RWPE1 (cell line): ENCODE results near the gene MYO1A.
"Not testable (repeated sequence)": the region's sequence is repeated elsewhere in the genome, so short reads cannot be mapped to it uniquely, and the experiment has no call there.

ENCODE experiments used
- CTCF ChIA-PET: fragments of 350-600 bp; sonication (Branson Sonifier 250); formaldehyde crosslinking; extraction: SDS; loops from one replicate; lab custom pipeline; 2021; lab: Yijun Ruan, JAX
- POLR2A ChIA-PET: fragments of 400-600 bp; formaldehyde crosslinking; extraction: SDS; loops from one replicate; lab custom pipeline; 2020; ENCODE audit warnings: antibody characterized with exemption; ENCODE audit not compliant: low non-redundant PET; lab: Yijun Ruan, JAX
- DNase-seq: peaks from one replicate; pipeline ENCODE4 v3.0.0; 2012; ENCODE audit warnings: low spot score
- H3K27ac ChIP-seq: fragments of 450-650 bp; 2 replicates; pipeline ENCODE4 v1.5.1; 2017
- TF ChIP-seq, protein P1 (sequence below): fragments of 450-650 bp; conservative IDR thresholded peaks from 2 replicates; pipeline ENCODE4 v1.5.1; 2017; ENCODE audit warnings: low read depth, mild to moderate bottlenecking

MYO1A gene

DNA sequence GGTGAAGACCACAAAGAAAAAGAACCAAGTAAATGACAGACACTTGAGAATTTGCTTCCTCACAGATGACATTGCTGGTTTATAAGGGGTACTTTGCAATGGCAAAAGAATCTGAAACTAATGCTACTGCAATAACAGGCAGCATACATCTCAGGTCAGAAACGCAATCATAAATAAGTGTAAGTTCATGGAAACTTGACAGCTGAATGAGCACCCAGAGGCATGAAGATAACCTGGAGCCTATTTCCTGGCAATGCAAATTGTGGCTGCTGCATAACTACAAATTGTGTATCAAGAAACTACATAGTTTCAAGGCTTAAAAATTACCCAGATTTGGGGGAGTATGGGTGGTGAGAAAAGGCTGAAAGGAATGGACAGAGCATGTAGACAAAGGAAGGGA lies 8.5 kb upstream of the MYO1A start:
- ChIA-PET CTCF (no interaction called here), POLR2A (no interaction called here)
- TF ChIP-seq, protein P1, sequence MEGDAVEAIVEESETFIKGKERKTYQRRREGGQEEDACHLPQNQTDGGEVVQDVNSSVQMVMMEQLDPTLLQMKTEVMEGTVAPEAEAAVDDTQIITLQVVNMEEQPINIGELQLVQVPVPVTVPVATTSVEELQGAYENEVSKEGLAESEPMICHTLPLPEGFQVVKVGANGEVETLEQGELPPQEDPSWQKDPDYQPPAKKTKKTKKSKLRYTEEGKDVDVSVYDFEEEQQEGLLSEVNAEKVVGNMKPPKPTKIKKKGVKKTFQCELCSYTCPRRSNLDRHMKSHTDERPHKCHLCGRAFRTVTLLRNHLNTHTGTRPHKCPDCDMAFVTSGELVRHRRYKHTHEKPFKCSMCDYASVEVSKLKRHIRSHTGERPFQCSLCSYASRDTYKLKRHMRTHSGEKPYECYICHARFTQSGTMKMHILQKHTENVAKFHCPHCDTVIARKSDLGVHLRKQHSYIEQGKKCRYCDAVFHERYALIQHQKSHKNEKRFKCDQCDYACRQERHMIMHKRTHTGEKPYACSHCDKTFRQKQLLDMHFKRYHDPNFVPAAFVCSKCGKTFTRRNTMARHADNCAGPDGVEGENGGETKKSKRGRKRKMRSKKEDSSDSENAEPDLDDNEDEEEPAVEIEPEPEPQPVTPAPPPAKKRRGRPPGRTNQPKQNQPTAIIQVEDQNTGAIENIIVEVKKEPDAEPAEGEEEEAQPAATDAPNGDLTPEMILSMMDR: no peak
- no peak overlapping the region for H3K27ac ChIP-seq
- no peak for DNase-seq

DNA sequence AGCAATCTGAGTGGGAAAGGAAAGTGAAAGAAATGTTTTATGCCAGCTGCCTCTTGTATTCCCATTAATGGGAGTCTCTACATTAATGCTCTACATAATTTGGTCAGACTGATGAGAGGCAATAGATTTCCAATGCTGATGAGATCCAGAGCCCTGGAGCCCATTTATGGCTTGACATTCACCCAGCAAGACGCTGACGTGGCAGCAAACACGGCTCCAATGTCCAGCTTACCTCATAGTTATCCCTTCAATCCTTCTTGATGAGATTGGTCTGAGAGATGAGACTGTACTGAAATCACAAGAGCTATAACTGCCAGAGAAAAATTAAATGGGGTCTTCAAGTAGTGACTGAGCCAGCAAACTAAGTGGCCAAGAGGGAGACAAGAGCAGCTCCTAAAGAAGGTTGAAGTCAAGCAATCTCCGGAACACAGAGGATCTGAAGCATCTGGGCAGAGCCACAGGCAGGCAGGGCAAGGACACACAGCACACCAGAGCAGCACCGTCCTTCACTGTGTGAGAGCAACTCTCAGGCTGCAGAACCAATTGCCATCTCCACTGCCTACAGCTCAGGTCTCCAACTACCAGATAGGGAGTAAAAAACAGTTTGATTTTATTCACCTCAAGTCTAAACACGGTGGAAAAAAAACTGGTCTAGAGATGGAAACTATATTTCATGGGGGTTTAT lies 7.3 kb upstream of the MYO1A start:
- POLR2A ChIA-PET: no interaction called here
- no peak overlapping the region for H3K27ac ChIP-seq
- CTCF ChIA-PET: no interaction called here
- TF ChIP-seq, protein P1: no peak
- DNase-seq: no peak

DNA sequence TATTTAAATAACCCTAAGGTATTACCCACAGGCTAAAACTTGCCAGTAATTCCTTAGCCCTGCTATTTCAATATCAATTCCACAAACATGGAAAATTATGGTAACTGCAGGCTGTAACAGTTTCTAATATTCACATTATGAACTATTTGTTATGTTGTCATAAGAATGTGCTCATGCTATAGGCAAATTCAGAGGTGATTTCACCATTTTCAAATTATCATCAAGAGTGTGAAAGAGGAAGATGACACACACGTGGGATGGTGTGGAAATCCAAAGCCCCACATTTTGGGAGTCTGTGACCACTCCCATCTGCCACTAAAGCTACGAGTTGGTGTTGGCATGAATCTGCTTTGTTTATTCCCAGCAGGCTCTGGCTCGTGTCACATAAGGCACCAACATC lies 5.9 kb upstream of the MYO1A start:
- H3K27ac ChIP-seq: no peak overlapping the region
- TF ChIP-seq, protein P1: no peak
- no peak for DNase-seq
- ChIA-PET CTCF (no interaction called here), POLR2A (no interaction called here)

DNA sequence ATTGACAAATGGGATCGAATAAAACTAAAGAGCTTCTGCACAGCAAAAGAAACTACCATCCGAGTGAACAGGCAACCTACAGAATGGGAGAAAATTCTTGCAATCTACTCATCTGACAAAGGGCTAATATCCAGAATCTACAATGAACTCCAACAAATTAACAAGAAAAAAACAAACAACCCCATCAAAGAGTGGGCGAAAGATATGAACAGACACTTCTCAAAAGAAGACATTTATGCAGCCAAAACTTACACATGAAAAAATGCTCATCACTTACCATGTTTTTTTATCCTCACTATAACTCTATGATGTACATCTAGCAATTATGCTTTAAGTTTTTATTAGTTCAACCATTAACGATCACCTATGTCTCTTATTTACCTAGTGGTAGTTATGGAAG lies 4.0 kb upstream of the MYO1A start:
- POLR2A ChIA-PET, CTCF ChIA-PET, H3K27ac ChIP-seq, DNase-seq: not testable (repeated sequence)

DNA sequence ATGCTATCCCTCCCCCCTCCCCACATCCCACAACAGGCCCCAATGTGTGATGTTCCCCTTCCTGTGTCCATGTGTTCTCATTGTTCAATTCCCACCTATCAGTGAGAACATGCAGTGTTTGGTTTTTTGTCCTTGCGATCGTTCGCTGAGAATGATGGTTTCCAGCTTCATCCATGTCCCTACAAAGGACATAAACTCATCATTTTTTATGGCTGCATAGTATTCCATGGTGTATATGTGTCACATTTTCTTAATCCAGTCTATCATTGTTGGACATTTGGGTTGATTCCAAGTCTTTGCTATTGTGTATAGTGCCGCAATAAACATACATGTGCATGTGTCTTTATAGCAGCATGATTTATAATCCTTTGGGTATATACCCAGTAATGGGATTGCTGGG lies 3.2 kb upstream of the MYO1A start:
- DNase-seq, CTCF ChIA-PET, H3K27ac ChIP-seq, POLR2A ChIA-PET: not testable (repeated sequence)

DNA sequence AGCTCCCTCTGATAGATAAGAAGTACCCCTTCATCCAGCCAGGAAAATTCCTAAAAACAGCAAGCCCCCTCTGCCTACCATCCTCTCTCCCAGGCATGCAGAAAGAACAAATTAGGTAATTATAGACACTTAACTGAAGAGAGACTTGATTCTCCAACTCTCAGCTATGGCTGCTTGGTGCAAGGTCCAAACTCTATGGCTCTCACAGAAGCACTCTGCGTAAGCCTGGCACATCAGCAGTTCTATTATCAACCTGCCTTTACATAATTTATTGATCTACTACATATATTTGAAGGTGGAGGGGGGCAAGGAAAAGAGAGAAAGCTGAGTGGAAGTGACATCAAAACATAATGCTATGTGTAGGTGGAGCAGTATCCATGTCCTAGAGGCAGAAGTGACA lies 1.1 kb upstream of the MYO1A start:
- TF ChIP-seq, protein P1: no peak
- ChIA-PET CTCF (interaction anchor here (0.6 to 1.1 kb wide), 5 partner anchors 14 to 556 kb away, joined by 3 to 4 read pairs (median 3); no protein-coding TSS in a partner anchor), POLR2A (no interaction called here)
- H3K27ac ChIP-seq: no peak overlapping the region
- DNase-seq: no peak

DNA sequence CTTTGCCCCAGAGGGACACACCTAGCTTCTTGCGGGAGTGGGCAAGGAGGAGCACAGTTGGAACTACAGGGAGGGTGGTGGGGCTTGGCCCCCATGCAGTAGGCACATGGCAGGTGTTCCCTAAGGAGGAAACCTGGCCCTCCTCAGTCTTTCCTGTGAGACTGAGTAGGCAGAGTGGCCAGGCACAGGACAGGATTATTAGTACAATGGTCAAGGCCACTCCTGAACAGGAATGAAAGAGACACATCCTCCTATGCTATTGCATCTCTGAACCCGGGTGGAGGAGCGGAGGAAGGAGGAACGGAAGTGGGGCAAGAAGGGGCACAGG lies 846 bp downstream of the MYO1A start:
- no peak for DNase-seq
- H3K27ac ChIP-seq: no peak overlapping the region
- TF ChIP-seq, protein P1: no peak
- CTCF ChIA-PET: no interaction called here
- POLR2A ChIA-PET: no interaction called here
